ENCODE data around the gene REXO4.
A peak's percentile ranks its signal among the peaks of the same experiment; 100 is the strongest.

The REXO4 gene

DNA sequence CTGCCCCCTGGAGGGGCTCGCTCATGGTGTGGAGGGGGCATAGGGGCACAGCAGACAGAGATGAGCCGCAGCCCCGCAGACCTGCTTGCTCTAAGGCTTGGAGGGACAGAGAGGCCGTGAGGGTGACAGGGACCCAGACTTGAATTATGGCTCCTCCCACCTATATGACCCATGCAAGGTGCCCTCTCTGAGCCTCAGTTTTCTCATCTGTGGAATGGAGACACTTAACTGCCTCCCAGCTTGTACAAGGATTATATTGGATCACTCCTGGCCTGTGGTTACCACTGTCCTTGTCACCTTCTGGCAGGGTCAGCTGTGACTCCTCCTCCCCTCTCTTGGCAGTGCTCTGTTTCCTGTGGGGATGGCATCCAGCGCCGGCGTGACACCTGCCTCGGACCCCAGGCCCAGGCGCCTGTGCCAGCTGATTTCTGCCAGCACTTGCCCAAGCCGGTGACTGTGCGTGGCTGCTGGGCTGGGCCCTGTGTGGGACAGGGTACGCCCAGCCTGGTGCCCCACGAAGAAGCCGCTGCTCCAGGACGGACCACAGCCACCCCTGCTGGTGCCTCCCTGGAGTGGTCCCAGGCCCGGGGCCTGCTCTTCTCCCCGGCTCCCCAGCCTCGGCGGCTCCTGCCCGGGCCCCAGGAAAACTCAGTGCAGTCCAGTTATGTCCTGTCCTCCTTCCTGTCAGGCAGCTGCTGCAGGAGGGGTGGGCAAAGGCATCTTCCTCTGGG, 37.3 kb upstream of the REXO4 start:
- Histone ChIP-seq H3K36me3 (replicated peaks in 1 of 2; ENCODE audit: control insufficient read depth in 2 of 2, insufficient read depth in 2 of 2, low read length in 2 of 2) (no peaks in the 10 kb centered on the region), H3K4ac (ENCODE audit: low read length) (no peak overlapping the region), H4K91ac (ENCODE audit: low read depth, low read length, poor library complexity) (no peak overlapping the region), H3K23ac (ENCODE audit: low read depth, low read length, poor library complexity) (peak overlapping the region; percentile 43), H3K9ac (ENCODE audit: low read depth, low read length, poor library complexity) (no peak overlapping the region), H2BK15ac (ENCODE audit: low read length) (no peak overlapping the region), H3K27ac (replicated peaks; ENCODE audit: low read length) (no peak overlapping the region), H3K14ac (ENCODE audit: low read length) (no peak overlapping the region), H2BK12ac (ENCODE audit: low read length) (no peak overlapping the region), H3K4me2 (ENCODE audit: insufficient read depth, low read length, poor library complexity, severe bottlenecking) (no peak overlapping the region), H3K27me3 (ENCODE audit: control insufficient read depth in 3 of 3, insufficient read depth in 3 of 3, low read depth in 1 of 3, low read length in 3 of 3) (peaks cover 0 to 2% (median 0%) of the 10 kb centered on the region in 3 experiments), H3K9me3 (replicated peaks in 1 of 2; ENCODE audit: control insufficient read depth in 2 of 2, insufficient read depth in 1 of 2, low read depth in 1 of 2, low read length in 2 of 2) (no peaks in the 10 kb centered on the region), H3K79me1 (ENCODE audit: low read depth, low read length) (no peaks in the 10 kb centered on the region), H3K4me3 (ENCODE audit: low read length in 2 of 2) (no peak overlapping the region), H2BK120ac (ENCODE audit: low read depth, low read length) (no peak overlapping the region), H4K8ac (ENCODE audit: low read depth, low read length) (peak overlapping the region; percentile 43), H2BK5ac (ENCODE audit: low read length) (no peak overlapping the region), H3K18ac (ENCODE audit: low read length) (peak overlapping the region; percentile 38), H3K4me1 (ENCODE audit: control insufficient read depth in 2 of 2, insufficient read depth in 1 of 2, low read depth in 1 of 2, low read length in 2 of 2) (peaks cover 3 to 8% of the 10 kb centered on the region in 2 donors), H2AFZ (ENCODE audit: low read length) (no peak overlapping the region), H2AK5ac (ENCODE audit: low read depth, low read length) (peak overlapping the region; percentile 37)
- DNase-seq (ENCODE audit: low spot score): no peak
- no CpG with 5 or more reads among the region's 20 CpGs for WGBS, 2 donors (ENCODE audit: extremely low coverage in 2 of 2, insufficient read length in 2 of 2, insufficient replicate concordance in 1 of 2)

DNA sequence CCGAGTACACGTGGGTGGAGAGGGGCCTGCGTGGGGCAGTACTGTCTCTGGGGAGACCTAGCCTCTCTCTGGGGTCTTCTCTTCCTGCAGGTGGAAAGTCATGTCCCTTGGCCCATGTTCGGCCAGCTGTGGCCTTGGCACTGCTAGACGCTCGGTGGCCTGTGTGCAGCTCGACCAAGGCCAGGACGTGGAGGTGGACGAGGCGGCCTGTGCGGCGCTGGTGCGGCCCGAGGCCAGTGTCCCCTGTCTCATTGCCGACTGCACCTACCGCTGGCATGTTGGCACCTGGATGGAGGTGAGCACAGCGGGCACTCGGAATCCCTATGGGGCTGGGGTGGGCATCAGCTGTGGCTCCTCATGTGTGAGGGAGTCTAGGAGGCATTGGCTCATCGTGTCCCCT, 36.5 kb upstream of the REXO4 start:
- peak overlapping the region; percentile 20 for H3K23ac ChIP-seq (ENCODE audit: low read depth, low read length, poor library complexity)
- no peak for DNase-seq (ENCODE audit: low spot score)
- WGBS, 2 donors (ENCODE audit: extremely low coverage in 2 of 2, insufficient read length in 2 of 2, insufficient replicate concordance in 1 of 2): no CpG with 5 or more reads among the region's 19 CpGs
- no peaks in the 10 kb centered on the region for H3K79me1 ChIP-seq (ENCODE audit: low read depth, low read length)
- peak overlapping the region in 1 of 2 donors; percentile 9 for H3K4me3 ChIP-seq (ENCODE audit: low read length in 2 of 2)
- no peak overlapping the region for H3K18ac ChIP-seq (ENCODE audit: low read length)
- H2BK12ac ChIP-seq (ENCODE audit: low read length): no peak overlapping the region
- no peak overlapping the region for H2BK5ac ChIP-seq (ENCODE audit: low read length)
- H4K91ac ChIP-seq (ENCODE audit: low read depth, low read length, poor library complexity): no peak overlapping the region
- H3K9me3 ChIP-seq (replicated peaks in 1 of 2; ENCODE audit: control insufficient read depth in 2 of 2, insufficient read depth in 1 of 2, low read depth in 1 of 2, low read length in 2 of 2): no peaks in the 10 kb centered on the region
- H3K9ac ChIP-seq (ENCODE audit: low read depth, low read length, poor library complexity): no peak overlapping the region
- no peak overlapping the region for H2BK120ac ChIP-seq (ENCODE audit: low read depth, low read length)
- H3K4ac ChIP-seq (ENCODE audit: low read length): no peak overlapping the region
- H3K4me2 ChIP-seq (ENCODE audit: insufficient read depth, low read length, poor library complexity, severe bottlenecking): no peak overlapping the region
- H2AK5ac ChIP-seq (ENCODE audit: low read depth, low read length): peak overlapping the region; percentile 43
- no peak overlapping the region for H2BK15ac ChIP-seq (ENCODE audit: low read length)
- H2AFZ ChIP-seq (ENCODE audit: low read length): no peak overlapping the region
- H3K27me3 ChIP-seq (ENCODE audit: control insufficient read depth in 3 of 3, insufficient read depth in 3 of 3, low read depth in 1 of 3, low read length in 3 of 3): peaks cover 0 to 2% (median 0%) of the 10 kb centered on the region in 3 experiments
- peak overlapping the region; percentile 47 for H3K14ac ChIP-seq (ENCODE audit: low read length)
- H4K8ac ChIP-seq (ENCODE audit: low read depth, low read length): no peak overlapping the region
- H3K36me3 ChIP-seq (replicated peaks in 1 of 2; ENCODE audit: control insufficient read depth in 2 of 2, insufficient read depth in 2 of 2, low read length in 2 of 2): no peaks in the 10 kb centered on the region
- H3K4me1 ChIP-seq (ENCODE audit: control insufficient read depth in 2 of 2, insufficient read depth in 1 of 2, low read depth in 1 of 2, low read length in 2 of 2): peaks cover 3 to 8% of the 10 kb centered on the region in 2 donors
- no peak overlapping the region for H3K27ac ChIP-seq (replicated peaks; ENCODE audit: low read length)

DNA sequence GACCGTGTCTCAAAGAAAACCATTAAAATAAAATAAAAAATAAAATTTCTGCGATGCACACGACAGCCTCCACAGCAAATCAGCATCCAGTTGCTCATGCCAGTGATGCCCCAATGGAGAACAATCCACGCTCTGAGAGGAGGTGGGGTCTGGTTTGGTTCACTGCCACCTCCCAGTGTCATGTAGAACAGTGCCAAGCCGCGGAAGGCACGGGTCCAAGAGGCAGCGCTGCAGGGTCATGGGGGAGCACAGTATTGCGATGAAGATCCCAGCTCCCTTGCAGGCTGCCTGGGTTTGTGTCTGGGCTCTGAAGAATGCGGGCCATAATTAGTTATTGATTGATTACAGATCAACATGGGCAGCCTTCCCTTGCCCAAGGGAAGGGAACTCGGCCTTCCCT, 35.8 kb upstream of the REXO4 start:
- no peak overlapping the region for H4K91ac ChIP-seq (ENCODE audit: low read depth, low read length, poor library complexity)
- no peak overlapping the region for H3K18ac ChIP-seq (ENCODE audit: low read length)
- H3K79me1 ChIP-seq (ENCODE audit: low read depth, low read length): no peaks in the 10 kb centered on the region
- H3K9ac ChIP-seq (ENCODE audit: low read depth, low read length, poor library complexity): no peak overlapping the region
- H2BK5ac ChIP-seq (ENCODE audit: low read length): no peak overlapping the region
- H3K4me1 ChIP-seq (ENCODE audit: control insufficient read depth in 2 of 2, insufficient read depth in 1 of 2, low read depth in 1 of 2, low read length in 2 of 2): peaks cover 0 to 2% of the 10 kb centered on the region in 2 donors
- H3K23ac ChIP-seq (ENCODE audit: low read depth, low read length, poor library complexity): no peak overlapping the region
- no CpG with 5 or more reads among the region's 11 CpGs for WGBS, 2 donors (ENCODE audit: extremely low coverage in 2 of 2, insufficient read length in 2 of 2, insufficient replicate concordance in 1 of 2)
- H4K8ac ChIP-seq (ENCODE audit: low read depth, low read length): no peak overlapping the region
- H3K4ac ChIP-seq (ENCODE audit: low read length): no peak overlapping the region
- no peak overlapping the region for H2AK5ac ChIP-seq (ENCODE audit: low read depth, low read length)
- no peaks in the 10 kb centered on the region for H3K9me3 ChIP-seq (replicated peaks in 1 of 2; ENCODE audit: control insufficient read depth in 2 of 2, insufficient read depth in 1 of 2, low read depth in 1 of 2, low read length in 2 of 2)
- H3K27me3 ChIP-seq (ENCODE audit: control insufficient read depth in 3 of 3, insufficient read depth in 3 of 3, low read depth in 1 of 3, low read length in 3 of 3): peaks cover 0 to 2% (median 0%) of the 10 kb centered on the region in 3 experiments
- no peak overlapping the region for H3K14ac ChIP-seq (ENCODE audit: low read length)
- no peaks in the 10 kb centered on the region for H3K36me3 ChIP-seq (replicated peaks in 1 of 2; ENCODE audit: control insufficient read depth in 2 of 2, insufficient read depth in 2 of 2, low read length in 2 of 2)
- DNase-seq (ENCODE audit: low spot score): no peak
- H3K27ac ChIP-seq (replicated peaks; ENCODE audit: low read length): no peak overlapping the region
- H2BK120ac ChIP-seq (ENCODE audit: low read depth, low read length): no peak overlapping the region
- H2AFZ ChIP-seq (ENCODE audit: low read length): no peak overlapping the region
- H3K4me2 ChIP-seq (ENCODE audit: insufficient read depth, low read length, poor library complexity, severe bottlenecking): no peak overlapping the region
- H2BK15ac ChIP-seq (ENCODE audit: low read length): no peak overlapping the region
- no peak overlapping the region for H3K4me3 ChIP-seq (ENCODE audit: low read length in 2 of 2)
- no peak overlapping the region for H2BK12ac ChIP-seq (ENCODE audit: low read length)

DNA sequence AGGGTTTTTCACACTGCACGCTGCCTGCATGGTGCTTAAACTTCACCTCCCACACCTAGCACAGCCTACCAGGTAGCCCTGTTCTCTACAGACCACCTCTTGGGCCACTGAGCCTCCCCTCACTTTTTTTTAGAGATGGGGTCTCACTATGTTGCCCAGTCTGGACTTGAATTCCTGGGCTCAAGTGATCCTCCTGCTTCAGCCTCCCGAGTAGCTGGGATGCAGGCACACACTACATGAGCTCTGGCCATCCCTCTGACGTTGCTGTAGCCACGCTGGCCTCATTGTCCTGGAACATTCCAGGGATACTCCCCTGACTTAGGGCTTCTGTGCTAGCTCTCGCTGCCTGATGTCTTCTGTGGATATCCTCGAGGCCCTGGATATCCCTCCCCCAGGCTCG, 34.8 kb upstream of the REXO4 start:
- Histone ChIP-seq H3K36me3 (replicated peaks in 1 of 2; ENCODE audit: control insufficient read depth in 2 of 2, insufficient read depth in 2 of 2, low read length in 2 of 2) (no peaks in the 10 kb centered on the region), H2BK15ac (ENCODE audit: low read length) (no peak overlapping the region), H2AFZ (ENCODE audit: low read length) (no peak overlapping the region), H3K27me3 (ENCODE audit: control insufficient read depth in 3 of 3, insufficient read depth in 3 of 3, low read depth in 1 of 3, low read length in 3 of 3) (no peaks in the 10 kb centered on the region), H3K4me2 (ENCODE audit: insufficient read depth, low read length, poor library complexity, severe bottlenecking) (no peak overlapping the region), H3K4me3 (ENCODE audit: low read length in 2 of 2) (no peak overlapping the region), H4K8ac (ENCODE audit: low read depth, low read length) (no peak overlapping the region), H3K4ac (ENCODE audit: low read length) (no peak overlapping the region), H3K4me1 (ENCODE audit: control insufficient read depth in 2 of 2, insufficient read depth in 1 of 2, low read depth in 1 of 2, low read length in 2 of 2) (no peaks in the 10 kb centered on the region), H3K23ac (ENCODE audit: low read depth, low read length, poor library complexity) (no peak overlapping the region), H2BK120ac (ENCODE audit: low read depth, low read length) (no peak overlapping the region), H2BK5ac (ENCODE audit: low read length) (no peak overlapping the region), H3K18ac (ENCODE audit: low read length) (no peak overlapping the region), H3K9ac (ENCODE audit: low read depth, low read length, poor library complexity) (no peak overlapping the region), H4K91ac (ENCODE audit: low read depth, low read length, poor library complexity) (no peak overlapping the region), H2AK5ac (ENCODE audit: low read depth, low read length) (no peak overlapping the region), H3K79me1 (ENCODE audit: low read depth, low read length) (no peaks in the 10 kb centered on the region), H3K9me3 (replicated peaks in 1 of 2; ENCODE audit: control insufficient read depth in 2 of 2, insufficient read depth in 1 of 2, low read depth in 1 of 2, low read length in 2 of 2) (no peaks in the 10 kb centered on the region), H3K27ac (replicated peaks; ENCODE audit: low read length) (no peak overlapping the region), H2BK12ac (ENCODE audit: low read length) (no peak overlapping the region), H3K14ac (ENCODE audit: low read length) (no peak overlapping the region)
- no CpG with 5 or more reads among the region's 7 CpGs for WGBS, 2 donors (ENCODE audit: extremely low coverage in 2 of 2, insufficient read length in 2 of 2, insufficient replicate concordance in 1 of 2)
- no peak for DNase-seq (ENCODE audit: low spot score)
